Pulmonary artery endothelial cell (primary cell): ENCODE data around the gene DPCD. TPM values are rescaled to one million over a fixed set of nuclear protein-coding genes. Genes with fewer than 3 reads are reported as not detected.

Experiments used
- DNase-seq: peaks from one replicate; pipeline ENCODE4 v3.0.0-alpha.2; 2011; ENCODE audit warnings: low read depth, low spot score
- total RNA-seq: library from RNA; depleted of rRNA; stranded (reverse); fragments of >200 nt; gene quantifications from 2 replicates; pipeline ENCODE4 v1.2.3, GENCODE V29; 2014

Gene DPCD
- total RNA-seq, 1 donor from 2014 or later = 36.7 TPM

- DNase-seq = no peak
Measured at GRCh38 chr10:101656890-101657289, 68.8 kb downstream of the DPCD start.

- no peak for DNase-seq
Measured at GRCh38 chr10:101658975-101659374, 70.9 kb downstream of the DPCD start.

Other genes starting within 250 kb of the DPCD start
- gene BTRC, start 234.2 kb upstream of the DPCD start, total RNA-seq = 8.8 and 13.4 TPM in 2 replicates
- 10.2 and 11.6 TPM in 2 replicates for gene POLL, start 64 bp upstream of the DPCD start, total RNA-seq
- gene FBXW4, start 106.8 kb downstream of the DPCD start, total RNA-seq = 15.8 and 23.3 TPM in 2 replicates
- not detected in 2 replicates for gene FGF8, start 187.8 kb downstream of the DPCD start, total RNA-seq
- 128 and 168 TPM in 2 replicates for gene NPM3, start 195.1 kb downstream of the DPCD start, total RNA-seq
- gene OGA, start 230.1 kb downstream of the DPCD start, total RNA-seq = 80.0 and 84.5 TPM in 2 replicates